Neural cell (in vitro differentiated cells): ENCODE measurements around the gene NUDT19. TPM values are rescaled to one million over a fixed set of nuclear protein-coding genes. Genes with fewer than 3 reads are reported as not detected.
"Not testable (repeated sequence)": the region's sequence is repeated elsewhere in the genome, so short reads cannot be mapped to it uniquely, and the experiment has no call there.

Source experiments
- H2AFZ ChIP-seq: fragments of 200-600, 300-800 bp; sonication (generic), shearing (Covaris generic); 2 replicates; pipeline ENCODE4 v1.6.0; 2014; ENCODE audit warnings: low read depth, mild to moderate bottlenecking, antibody characterized with exemption, low read length, moderate library complexity
- H3F3A ChIP-seq: fragments of 200-600 bp; shearing (Covaris generic); 2 replicates; pipeline ENCODE4 v1.6.1; 2016; ENCODE audit warnings: mild to moderate bottlenecking, moderate library complexity, mixed read lengths, antibody characterized with exemption, low read length; ENCODE audit not compliant: insufficient read depth, poor library complexity, severe bottlenecking
- H3K27ac ChIP-seq: fragments of 200-600, 300-800 bp; sonication (generic), shearing (Covaris generic); 2 replicates; pipeline ENCODE4 v1.5.1; 2014; ENCODE audit warnings: mild to moderate bottlenecking, low read length, moderate library complexity
- H3K27me3 ChIP-seq: fragments of 300-800, 200-600 bp; sonication (generic), shearing (Covaris generic); 2 replicates; pipeline ENCODE4 v1.6.0; 2014; ENCODE audit warnings: mild to moderate bottlenecking, low read depth, low read length, moderate library complexity; ENCODE audit not compliant: insufficient read depth
- H3K36me3 ChIP-seq: fragments of 300-800, 200-600 bp; sonication (generic), shearing (Covaris generic); 2 replicates; pipeline ENCODE4 v1.5.1; 2014; ENCODE audit warnings: mild to moderate bottlenecking, antibody characterized with exemption, low read length, moderate library complexity; ENCODE audit not compliant: insufficient read depth
- H3K4me2 ChIP-seq: fragments of 300-800, 200-600 bp; sonication (generic), shearing (Covaris generic); 2 replicates; pipeline ENCODE4 v1.6.0; 2014; ENCODE audit warnings: mild to moderate bottlenecking, low read length
- H3K4me3 ChIP-seq: fragments of 300-800, 200-600 bp; sonication (generic), shearing (Covaris generic); 2 replicates; pipeline ENCODE4 v1.5.1; 2014; ENCODE audit warnings: mild to moderate bottlenecking, low read length, moderate library complexity
- H3K79me2 ChIP-seq: fragments of 200-600 bp; shearing (Covaris generic); replicated peaks from 2 replicates; pipeline ENCODE4 v1.6.0; 2014; ENCODE audit warnings: mild to moderate bottlenecking, low read length, moderate library complexity; ENCODE audit not compliant: insufficient read depth
- H3K9ac ChIP-seq: fragments of 300-800, 200-600 bp; sonication (generic), shearing (Covaris generic); 2 replicates; pipeline ENCODE4 v1.6.1; 2016; ENCODE audit warnings: mild to moderate bottlenecking, low read length, mixed read lengths
- H3K9me2 ChIP-seq: fragments of 200-600 bp; shearing (Covaris generic); 2 replicates; pipeline ENCODE4 v1.6.1; 2016; ENCODE audit warnings: mild to moderate bottlenecking, low read length, mixed read lengths; ENCODE audit not compliant: insufficient read depth
- H3K9me3 ChIP-seq: fragments of 200-600, 300-800 bp; sonication (generic), shearing (Covaris generic); 2 replicates; pipeline ENCODE4 v1.6.1; 2016; ENCODE audit warnings: mild to moderate bottlenecking, mixed run types, low read length, moderate library complexity, mixed read lengths
- H4K20me1 ChIP-seq: fragments of 200-600 bp; shearing (Covaris generic); 2 replicates; pipeline ENCODE4 v1.6.1; 2016; ENCODE audit warnings: mild to moderate bottlenecking, mixed run types; ENCODE audit not compliant: insufficient read depth
- CTCF ChIP-seq: fragments of 450-650 bp; IDR thresholded peaks from 2 replicates; pipeline ENCODE4 v1.5.1; 2014; ENCODE audit warnings: antibody characterized with exemption, mild to moderate bottlenecking, moderate library complexity; ENCODE audit not compliant: poor library complexity, severe bottlenecking
- EP300 ChIP-seq: fragments of 450-650 bp; conservative IDR thresholded peaks from 2 replicates; pipeline ENCODE4 v1.6.1; 2014; ENCODE audit warnings: antibody characterized with exemption, mild to moderate bottlenecking, moderate library complexity; ENCODE audit not compliant: poor library complexity, severe bottlenecking
- EZH2 ChIP-seq: fragments of 200-600, 300-800 bp; shearing (Covaris generic), sonication (generic); IDR thresholded peaks from 2 replicates; pipeline ENCODE4 v1.6.1; 2014; ENCODE audit warnings: antibody characterized with exemption, low read length, borderline replicate concordance, mild to moderate bottlenecking; ENCODE audit not compliant: insufficient read depth, poor library complexity, severe bottlenecking
- MXI1 ChIP-seq: fragments of 450-650 bp; conservative IDR thresholded peaks from 2 replicates; pipeline ENCODE4 v1.6.1; 2014; ENCODE audit warnings: antibody characterized with exemption, mild to moderate bottlenecking; ENCODE audit not compliant: poor library complexity, severe bottlenecking
- POLR2AphosphoS5 ChIP-seq: IDR thresholded peaks from 2 replicates; pipeline ENCODE4 v1.6.1; 2012
- RAD21 ChIP-seq: fragments of 450-650 bp; conservative IDR thresholded peaks from 2 replicates; pipeline ENCODE4 v1.6.1; 2014; ENCODE audit warnings: antibody characterized with exemption, mild to moderate bottlenecking, moderate library complexity
- REST ChIP-seq: IDR thresholded peaks from 2 replicates; pipeline ENCODE4 v1.6.1; 2012; ENCODE audit warnings: borderline replicate concordance
- SMC3 ChIP-seq: fragments of 450-650 bp; conservative IDR thresholded peaks from 2 replicates; pipeline ENCODE4 v1.6.1; 2014; ENCODE audit warnings: antibody characterized with exemption, mild to moderate bottlenecking, moderate library complexity; ENCODE audit not compliant: poor library complexity
- TAF1 ChIP-seq: IDR thresholded peaks from 2 replicates; pipeline ENCODE4 v1.6.1; 2012; ENCODE audit warnings: low read depth
- polyA plus RNA-seq: library from polyadenylated mRNA; depleted of rRNA; stranded (reverse); fragments of >200 nt; gene quantifications from 2 replicates; pipeline ENCODE4 v1.2.3, GENCODE V29; 2014

NUDT19 gene
- polyA plus RNA-seq, 1 donor from 2014 or later = 1.2 TPM

GRCh38 chr19:32651729-32652140 lies 39.9 kb upstream of the NUDT19 start:
- Histone ChIP-seq H3K9ac (no peak overlapping the region), H3K79me2 (no peaks in the 10 kb centered on the region), H3K27me3 (no peaks in the 10 kb centered on the region), H3K4me3 (no peak overlapping the region), H3K27ac (no peak overlapping the region), H3K9me3 (no peaks in the 10 kb centered on the region), H3K36me3 (no peaks in the 10 kb centered on the region), H3K4me2 (no peak overlapping the region), H3F3A (no peaks in the 10 kb centered on the region), H4K20me1 (no peaks in the 10 kb centered on the region), H2AFZ (no peak overlapping the region), H3K9me2 (no peaks in the 10 kb centered on the region)
- TF ChIP-seq EZH2 (no peak), SMC3 (no peak), TAF1 (no peak), REST (no peak), EP300 (no peak), MXI1 (no peak), CTCF (no peak), POLR2AphosphoS5 (no peak), RAD21 (no peak)

- H3K9me2 ChIP-seq, H3K4me3 ChIP-seq, H3K4me2 ChIP-seq, H3K9ac ChIP-seq, H4K20me1 ChIP-seq, H3K36me3 ChIP-seq, H3K79me2 ChIP-seq, H2AFZ ChIP-seq, H3K9me3 ChIP-seq, H3K27ac ChIP-seq, H3K27me3 ChIP-seq, H3F3A ChIP-seq: not testable (repeated sequence)
Measured at GRCh38 chr19:32652331-32652730, 39.3 kb upstream of the NUDT19 start.

GRCh38 chr19:32652894-32653598 lies 38.6 kb upstream of the NUDT19 start:
- Histone ChIP-seq H2AFZ (no peak overlapping the region), H4K20me1 (no peaks in the 10 kb centered on the region), H3K9me2 (no peaks in the 10 kb centered on the region), H3K27ac (no peak overlapping the region), H3K4me3 (no peak overlapping the region), H3K4me2 (no peak overlapping the region), H3F3A (no peaks in the 10 kb centered on the region), H3K9ac (no peak overlapping the region), H3K79me2 (no peaks in the 10 kb centered on the region), H3K27me3 (no peaks in the 10 kb centered on the region), H3K36me3 (no peaks in the 10 kb centered on the region), H3K9me3 (no peaks in the 10 kb centered on the region)
- TF ChIP-seq EZH2 (no peak), POLR2AphosphoS5 (no peak)
